GM23338 (cell line): Measurements from ENCODE around the gene TRIM63.

Experiments used
- EZH2 ChIP-seq: fragments of 200-600 bp; sonication (generic); IDR thresholded peaks from one replicate; pipeline ENCODE4 v1.8.0; 2017; ENCODE audit warnings: antibody characterized with exemption, mild to moderate bottlenecking, low read depth; ENCODE audit not compliant: unreplicated experiment
- TF ChIP-seq, protein P1 (sequence below), 2 experiments: fragments of 200-600 bp in 1 of 2; sonication (generic) in 1 of 2; conservative IDR thresholded peaks; 2 replicates each; pipeline versions ENCODE4 v1.5.1 to v1.6.1; 2016 to 2017; ENCODE audit warnings: antibody characterized with exemption in 2 of 2, low read depth in 2 of 2, mild to moderate bottlenecking in 2 of 2, moderate library complexity in 1 of 2
- TF ChIP-seq, protein P2 (sequence below): IDR thresholded peaks from 2 replicates; pipeline ENCODE4 v1.6.1; 2016; ENCODE audit warnings: antibody characterized with exemption

DNA sequence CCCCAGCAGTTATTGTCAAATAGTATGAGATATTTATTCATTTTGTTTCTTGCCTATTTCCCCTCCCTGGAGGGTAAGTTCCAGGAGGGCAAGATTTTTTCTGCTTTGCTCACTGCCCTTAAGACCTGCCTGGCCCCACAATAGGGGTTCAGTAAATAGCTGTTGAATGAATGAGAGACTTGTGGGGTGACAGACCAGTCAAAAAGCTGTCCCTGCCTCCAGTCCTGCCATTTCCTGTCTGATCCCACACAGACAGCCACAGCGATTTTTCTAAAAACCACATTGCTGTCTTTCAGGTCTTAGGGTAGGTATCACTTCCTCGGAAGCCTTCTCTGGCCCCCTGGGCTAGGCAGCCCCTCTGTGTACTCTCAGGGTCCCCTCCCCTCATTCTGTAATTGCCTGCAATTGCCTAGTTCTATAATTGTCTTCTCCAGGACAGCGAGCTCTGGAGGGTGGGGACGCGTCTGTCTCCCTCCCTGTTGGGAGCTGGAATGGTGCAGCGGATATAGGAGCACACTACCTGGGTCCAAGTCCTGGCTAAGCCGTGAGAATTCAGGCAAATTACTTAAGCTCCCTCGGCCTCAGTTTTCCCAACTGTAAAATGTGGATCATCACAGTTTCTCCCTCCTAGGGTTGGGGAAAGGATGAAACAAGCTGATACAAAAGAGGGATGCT lies 47.7 kb downstream of the TRIM63 start:
- TF ChIP-seq, protein P1, sequence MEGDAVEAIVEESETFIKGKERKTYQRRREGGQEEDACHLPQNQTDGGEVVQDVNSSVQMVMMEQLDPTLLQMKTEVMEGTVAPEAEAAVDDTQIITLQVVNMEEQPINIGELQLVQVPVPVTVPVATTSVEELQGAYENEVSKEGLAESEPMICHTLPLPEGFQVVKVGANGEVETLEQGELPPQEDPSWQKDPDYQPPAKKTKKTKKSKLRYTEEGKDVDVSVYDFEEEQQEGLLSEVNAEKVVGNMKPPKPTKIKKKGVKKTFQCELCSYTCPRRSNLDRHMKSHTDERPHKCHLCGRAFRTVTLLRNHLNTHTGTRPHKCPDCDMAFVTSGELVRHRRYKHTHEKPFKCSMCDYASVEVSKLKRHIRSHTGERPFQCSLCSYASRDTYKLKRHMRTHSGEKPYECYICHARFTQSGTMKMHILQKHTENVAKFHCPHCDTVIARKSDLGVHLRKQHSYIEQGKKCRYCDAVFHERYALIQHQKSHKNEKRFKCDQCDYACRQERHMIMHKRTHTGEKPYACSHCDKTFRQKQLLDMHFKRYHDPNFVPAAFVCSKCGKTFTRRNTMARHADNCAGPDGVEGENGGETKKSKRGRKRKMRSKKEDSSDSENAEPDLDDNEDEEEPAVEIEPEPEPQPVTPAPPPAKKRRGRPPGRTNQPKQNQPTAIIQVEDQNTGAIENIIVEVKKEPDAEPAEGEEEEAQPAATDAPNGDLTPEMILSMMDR (conservative IDR thresholded peaks at IDR 0.05; ENCODE audit: low read depth in 2 of 2): no peak
- no peak for TF ChIP-seq EZH2
- TF ChIP-seq, protein P2, sequence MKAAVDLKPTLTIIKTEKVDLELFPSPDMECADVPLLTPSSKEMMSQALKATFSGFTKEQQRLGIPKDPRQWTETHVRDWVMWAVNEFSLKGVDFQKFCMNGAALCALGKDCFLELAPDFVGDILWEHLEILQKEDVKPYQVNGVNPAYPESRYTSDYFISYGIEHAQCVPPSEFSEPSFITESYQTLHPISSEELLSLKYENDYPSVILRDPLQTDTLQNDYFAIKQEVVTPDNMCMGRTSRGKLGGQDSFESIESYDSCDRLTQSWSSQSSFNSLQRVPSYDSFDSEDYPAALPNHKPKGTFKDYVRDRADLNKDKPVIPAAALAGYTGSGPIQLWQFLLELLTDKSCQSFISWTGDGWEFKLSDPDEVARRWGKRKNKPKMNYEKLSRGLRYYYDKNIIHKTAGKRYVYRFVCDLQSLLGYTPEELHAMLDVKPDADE: no peak
